ENCODE measurements around the gene UBTD2.

Gene UBTD2

DNA sequence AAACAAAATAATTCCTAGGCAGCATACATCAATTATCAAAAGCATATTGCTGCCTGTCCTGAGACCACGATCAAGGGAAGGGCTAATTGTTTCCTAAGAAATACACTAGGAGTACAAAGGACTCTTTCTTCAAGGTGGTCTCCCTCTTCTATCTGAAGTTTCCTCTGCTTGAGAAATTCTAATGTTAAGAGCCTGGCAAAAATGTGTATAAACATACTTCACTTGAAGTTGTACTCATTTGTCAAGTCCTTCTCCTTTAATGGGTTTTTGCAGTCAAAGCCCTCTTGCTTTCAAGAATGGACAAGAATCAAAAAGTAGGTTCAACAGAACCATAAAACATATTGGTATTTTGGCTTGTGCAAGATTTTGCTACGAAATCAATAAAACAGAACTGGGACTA, 31.1 kb downstream of the UBTD2 start:
- Histone ChIP-seq H3K4me3 (ENCODE audit: low read depth, low read length) (no peak overlapping the region), H3K27ac (ENCODE audit: extremely low read depth, low read depth, low read length) (no peak overlapping the region), H3K36me3 (ENCODE audit: control insufficient read depth in 2 of 2, insufficient read depth in 1 of 2, low read length in 2 of 2) (peaks cover 0 to 10% of the 10 kb centered on the region in 2 experiments; a peak in 2 of 3 replicates), H3K9me3 (ENCODE audit: control insufficient read depth, insufficient read depth, low read depth, low read length) (no peaks in the 10 kb centered on the region), H3K4me1 (ENCODE audit: control insufficient read depth, insufficient read depth, low read length) (no peaks in the 10 kb centered on the region)
- ChIA-PET CTCF (interaction anchor here (1.0 kb wide), 1 partner anchor 63 kb away, joined by 5 read pairs; no protein-coding TSS in a partner anchor), POLR2A (no interaction called here)
- TF ChIP-seq HOXC10 (CRISPR knock-in tag; IDR thresholded peaks at IDR 0.05) (no peak), SCRT2 (tag by site-specific recombination; IDR thresholded peaks at IDR 0.05) (no peak), ZNF549 (tag by site-specific recombination; IDR thresholded peaks at IDR 0.05) (no peak), ZNF223 (tag by site-specific recombination; IDR thresholded peaks at IDR 0.05) (no peak), ZBTB48 (tag by site-specific recombination; IDR thresholded peaks at IDR 0.05) (no peak), ZSCAN16 (tag by site-specific recombination; IDR thresholded peaks at IDR 0.05) (no peak), GLI2 (tag by site-specific recombination; IDR thresholded peaks at IDR 0.05; ENCODE audit: borderline replicate concordance, low read depth) (no peak), SP7 (tag by site-specific recombination; IDR thresholded peaks at IDR 0.05) (no peak), KLF16 (tag by site-specific recombination; IDR thresholded peaks at IDR 0.05) (no peak), MEIS1 (CRISPR knock-in tag; IDR thresholded peaks at IDR 0.05; ENCODE audit: borderline replicate concordance) (no peak), ZNF610 (tag by site-specific recombination; IDR thresholded peaks at IDR 0.05; ENCODE audit: borderline replicate concordance) (no peak), ZNF169 (tag by site-specific recombination; IDR thresholded peaks at IDR 0.05) (no peak), ZNF311 (tag by site-specific recombination; IDR thresholded peaks at IDR 0.05; ENCODE audit: borderline replicate concordance) (no peak), ZNF292 (tag by site-specific recombination; IDR thresholded peaks at IDR 0.05; ENCODE audit: borderline replicate concordance, low read depth) (no peak), ZNF747 (tag by site-specific recombination; IDR thresholded peaks at IDR 0.05) (no peak)
- TF ChIP-seq, protein P1, sequence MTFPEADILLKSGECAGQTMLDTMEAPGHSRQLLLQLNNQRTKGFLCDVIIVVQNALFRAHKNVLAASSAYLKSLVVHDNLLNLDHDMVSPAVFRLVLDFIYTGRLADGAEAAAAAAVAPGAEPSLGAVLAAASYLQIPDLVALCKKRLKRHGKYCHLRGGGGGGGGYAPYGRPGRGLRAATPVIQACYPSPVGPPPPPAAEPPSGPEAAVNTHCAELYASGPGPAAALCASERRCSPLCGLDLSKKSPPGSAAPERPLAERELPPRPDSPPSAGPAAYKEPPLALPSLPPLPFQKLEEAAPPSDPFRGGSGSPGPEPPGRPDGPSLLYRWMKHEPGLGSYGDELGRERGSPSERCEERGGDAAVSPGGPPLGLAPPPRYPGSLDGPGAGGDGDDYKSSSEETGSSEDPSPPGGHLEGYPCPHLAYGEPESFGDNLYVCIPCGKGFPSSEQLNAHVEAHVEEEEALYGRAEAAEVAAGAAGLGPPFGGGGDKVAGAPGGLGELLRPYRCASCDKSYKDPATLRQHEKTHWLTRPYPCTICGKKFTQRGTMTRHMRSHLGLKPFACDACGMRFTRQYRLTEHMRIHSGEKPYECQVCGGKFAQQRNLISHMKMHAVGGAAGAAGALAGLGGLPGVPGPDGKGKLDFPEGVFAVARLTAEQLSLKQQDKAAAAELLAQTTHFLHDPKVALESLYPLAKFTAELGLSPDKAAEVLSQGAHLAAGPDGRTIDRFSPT (tag by site-specific recombination; IDR thresholded peaks at IDR 0.05) = no peak
- TF ChIP-seq, protein P2, sequence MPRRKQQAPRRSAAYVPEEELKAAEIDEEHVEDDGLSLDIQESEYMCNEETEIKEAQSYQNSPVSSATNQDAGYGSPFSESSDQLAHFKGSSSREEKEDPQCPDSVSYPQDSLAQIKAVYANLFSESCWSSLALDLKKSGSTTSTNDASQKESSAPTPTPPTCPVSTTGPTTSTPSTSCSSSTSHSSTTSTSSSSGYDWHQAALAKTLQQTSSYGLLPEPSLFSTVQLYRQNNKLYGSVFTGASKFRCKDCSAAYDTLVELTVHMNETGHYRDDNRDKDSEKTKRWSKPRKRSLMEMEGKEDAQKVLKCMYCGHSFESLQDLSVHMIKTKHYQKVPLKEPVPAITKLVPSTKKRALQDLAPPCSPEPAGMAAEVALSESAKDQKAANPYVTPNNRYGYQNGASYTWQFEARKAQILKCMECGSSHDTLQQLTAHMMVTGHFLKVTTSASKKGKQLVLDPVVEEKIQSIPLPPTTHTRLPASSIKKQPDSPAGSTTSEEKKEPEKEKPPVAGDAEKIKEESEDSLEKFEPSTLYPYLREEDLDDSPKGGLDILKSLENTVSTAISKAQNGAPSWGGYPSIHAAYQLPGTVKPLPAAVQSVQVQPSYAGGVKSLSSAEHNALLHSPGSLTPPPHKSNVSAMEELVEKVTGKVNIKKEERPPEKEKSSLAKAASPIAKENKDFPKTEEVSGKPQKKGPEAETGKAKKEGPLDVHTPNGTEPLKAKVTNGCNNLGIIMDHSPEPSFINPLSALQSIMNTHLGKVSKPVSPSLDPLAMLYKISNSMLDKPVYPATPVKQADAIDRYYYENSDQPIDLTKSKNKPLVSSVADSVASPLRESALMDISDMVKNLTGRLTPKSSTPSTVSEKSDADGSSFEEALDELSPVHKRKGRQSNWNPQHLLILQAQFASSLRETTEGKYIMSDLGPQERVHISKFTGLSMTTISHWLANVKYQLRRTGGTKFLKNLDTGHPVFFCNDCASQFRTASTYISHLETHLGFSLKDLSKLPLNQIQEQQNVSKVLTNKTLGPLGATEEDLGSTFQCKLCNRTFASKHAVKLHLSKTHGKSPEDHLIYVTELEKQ (tag by site-specific recombination; IDR thresholded peaks at IDR 0.05; ENCODE audit: borderline replicate concordance) = no peak
- TF ChIP-seq, protein P3, sequence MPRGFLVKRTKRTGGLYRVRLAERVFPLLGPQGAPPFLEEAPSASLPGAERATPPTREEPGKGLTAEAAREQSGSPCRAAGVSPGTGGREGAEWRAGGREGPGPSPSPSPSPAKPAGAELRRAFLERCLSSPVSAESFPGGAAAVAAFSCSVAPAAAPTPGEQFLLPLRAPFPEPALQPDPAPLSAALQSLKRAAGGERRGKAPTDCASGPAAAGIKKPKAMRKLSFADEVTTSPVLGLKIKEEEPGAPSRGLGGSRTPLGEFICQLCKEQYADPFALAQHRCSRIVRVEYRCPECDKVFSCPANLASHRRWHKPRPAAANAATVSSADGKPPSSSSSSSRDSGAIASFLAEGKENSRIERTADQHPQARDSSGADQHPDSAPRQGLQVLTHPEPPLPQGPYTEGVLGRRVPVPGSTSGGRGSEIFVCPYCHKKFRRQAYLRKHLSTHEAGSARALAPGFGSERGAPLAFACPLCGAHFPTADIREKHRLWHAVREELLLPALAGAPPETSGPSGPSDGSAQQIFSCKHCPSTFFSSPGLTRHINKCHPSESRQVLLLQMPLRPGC (tag by site-specific recombination; IDR thresholded peaks at IDR 0.05) = no peak

DNA sequence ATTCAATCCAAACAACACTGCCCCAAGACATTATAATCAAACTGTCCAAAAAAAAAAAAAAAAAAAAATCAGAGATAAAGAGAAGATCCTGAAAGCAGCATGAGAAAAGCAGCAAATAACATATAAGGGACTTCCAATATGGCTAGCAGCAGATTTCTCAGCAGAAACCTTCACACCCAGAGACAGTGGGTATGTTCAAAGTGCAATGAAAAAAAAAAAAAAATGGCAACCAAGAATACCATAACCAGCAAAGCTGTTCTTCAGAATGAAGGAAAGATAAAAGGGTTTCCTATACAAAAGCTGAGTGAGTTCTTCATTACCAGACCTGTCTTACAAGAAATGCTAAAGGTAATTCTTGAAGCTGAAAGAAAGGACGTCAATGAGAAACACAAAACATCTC, 32.1 kb downstream of the UBTD2 start:
- CTCF ChIA-PET = no interaction called here
- Histone ChIP-seq H3K9me3 (ENCODE audit: control insufficient read depth, insufficient read depth, low read depth, low read length) (no peaks in the 10 kb centered on the region), H3K27ac (ENCODE audit: extremely low read depth, low read depth, low read length) (no peak overlapping the region), H3K36me3 (ENCODE audit: control insufficient read depth in 2 of 2, insufficient read depth in 1 of 2, low read length in 2 of 2) (peaks cover 0 to 10% of the 10 kb centered on the region in 2 experiments; a peak in 2 of 3 replicates), H3K4me3 (ENCODE audit: low read depth, low read length) (no peak overlapping the region), H3K4me1 (ENCODE audit: control insufficient read depth, insufficient read depth, low read length) (no peaks in the 10 kb centered on the region)
- peak; percentile 41; the same call in 1 of the 2 replicates for TF ChIP-seq KLF8 (tag by site-specific recombination; IDR thresholded peaks at IDR 0.05)
- no peak for TF ChIP-seq ZNF747 (tag by site-specific recombination; IDR thresholded peaks at IDR 0.05)
- TF ChIP-seq, protein P4, sequence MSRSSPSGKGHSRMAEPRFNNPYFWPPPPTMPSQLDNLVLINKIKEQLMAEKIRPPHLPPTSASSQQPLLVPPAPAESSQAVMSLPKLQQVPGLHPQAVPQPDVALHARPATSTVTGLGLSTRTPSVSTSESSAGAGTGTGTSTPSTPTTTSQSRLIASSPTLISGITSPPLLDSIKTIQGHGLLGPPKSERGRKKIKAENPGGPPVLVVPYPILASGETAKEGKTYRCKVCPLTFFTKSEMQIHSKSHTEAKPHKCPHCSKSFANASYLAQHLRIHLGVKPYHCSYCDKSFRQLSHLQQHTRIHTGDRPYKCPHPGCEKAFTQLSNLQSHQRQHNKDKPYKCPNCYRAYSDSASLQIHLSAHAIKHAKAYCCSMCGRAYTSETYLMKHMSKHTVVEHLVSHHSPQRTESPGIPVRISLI (tag by site-specific recombination; IDR thresholded peaks at IDR 0.05) = 0 out of 2 replicates have a peak, but pooled peaks have one; percentile 30
- peak; percentile 73; the same call in 1 of the 2 replicates for TF ChIP-seq TRIM28 (IDR thresholded peaks at IDR 0.05; ENCODE audit: borderline replicate concordance, low read length)
- no peak for TF ChIP-seq ZNF324 (tag by site-specific recombination; IDR thresholded peaks at IDR 0.05)
- no peak for TF ChIP-seq ZNF596 (tag by site-specific recombination; IDR thresholded peaks at IDR 0.05)
- TF ChIP-seq ZNF791 (tag by site-specific recombination; IDR thresholded peaks at IDR 0.05) = peak; percentile 75; the same call in 1 of the 2 replicates
- TF ChIP-seq SETDB1 (IDR thresholded peaks at IDR 0.05; ENCODE audit: insufficient read length, low read length) = peak; percentile 98
- TF ChIP-seq EGR2 (tag by site-specific recombination; IDR thresholded peaks at IDR 0.05; ENCODE audit: low read depth) = no peak
- POLR2A ChIA-PET = interaction anchor here (0.6 kb wide), 1 partner anchor 44 kb away, joined by 3 read pairs; no protein-coding TSS in a partner anchor
